Activated T-helper 2 cell treated with anti-CD3 and anti-CD28 coated beads, Interferon-gamma antibody, Interleukin-2, Interleukin-4, amounts not matched to agents 10 μg/mL and 5 μg/mL and 100 μg/mL, durations not matched to agents 14 hours and 24 hours and 36 hours (primary cell): ENCODE data around the gene MC1R. TPM values are rescaled to one million over a fixed set of nuclear protein-coding genes. Genes with fewer than 3 reads are reported as not detected.

ENCODE experiments used
- DNase-seq: peaks from one replicate; pipeline ENCODE4 v3.0.0; 2021; ENCODE audit warnings: low spot score
- H3K27ac Mint-ChIP-seq: one replicate; pipeline ENCODE4 v1.8.0; 2021; ENCODE audit warnings: mixed read lengths
- H3K27me3 Mint-ChIP-seq: one replicate; pipeline ENCODE4 v1.8.0; 2021; ENCODE audit warnings: low read depth, mixed read lengths
- H3K36me3 Mint-ChIP-seq: one replicate; pipeline ENCODE4 v1.8.0; 2021; ENCODE audit warnings: low read depth, mixed read lengths
- H3K4me1 Mint-ChIP-seq: one replicate; pipeline ENCODE4 v1.8.0; 2021; ENCODE audit warnings: low read depth, mixed read lengths
- H3K4me3 Mint-ChIP-seq: one replicate; pipeline ENCODE4 v1.8.0; 2021; ENCODE audit warnings: low read depth, mild to moderate bottlenecking, moderate library complexity, mixed read lengths
- H3K9me3 Mint-ChIP-seq: one replicate; pipeline ENCODE4 v1.8.0; 2021; ENCODE audit warnings: mixed read lengths
- intact Hi-C: fragments of 100-400 bp; cut with micrococcal nuclease; formaldehyde crosslinking; loops from one replicate; pipeline ENCODE4 v1.15.1; 2023
- total RNA-seq: library from RNA; stranded (reverse); gene quantifications from 2 replicates; pipeline ENCODE4 v1.2.3, GENCODE V29; 2022

The MC1R gene
- total RNA-seq, 1 donor from 2014 or later: 5.8 TPM

- peaks cover 15% of the 10 kb centered on the region for H3K4me1 Mint-ChIP-seq
- H3K4me3 Mint-ChIP-seq: no peak overlapping the region
- peaks cover 10% of the 10 kb centered on the region for H3K9me3 Mint-ChIP-seq
- intact Hi-C loops: loop anchor here (5.0 kb wide), 1 partner anchor 268 kb away; the partner anchor contains the start of gene SPATA2L
- H3K27ac Mint-ChIP-seq: no peak overlapping the region
- no peak for DNase-seq
- no peaks in the 10 kb centered on the region for H3K27me3 Mint-ChIP-seq
- peaks cover 30% of the 10 kb centered on the region for H3K36me3 Mint-ChIP-seq
Observed at GRCh38 chr16:89969741-89970410, 51.2 kb downstream of the MC1R start.

Other genes with a start within 250 kb of the MC1R start
- 95.5 and 103 TPM in 2 replicates for gene CDK10, start 232.2 kb upstream of the MC1R start, total RNA-seq
- gene SPATA2L, start 217.2 kb upstream of the MC1R start, total RNA-seq: 10.9 and 12.9 TPM in 2 replicates
- 4.6 and 4.8 TPM in 2 replicates for gene VPS9D1, start 198.0 kb upstream of the MC1R start, total RNA-seq
- 34.4 and 35.5 TPM in 2 replicates for gene ZNF276, start 197.3 kb upstream of the MC1R start, total RNA-seq
- 198 and 211 TPM in 2 replicates for gene FANCA, start 102.2 kb upstream of the MC1R start, total RNA-seq
- 1.9 and 2.7 TPM in 2 replicates for gene SPIRE2, start 90.4 kb upstream of the MC1R start, total RNA-seq
- gene TCF25, start 45.3 kb upstream of the MC1R start, total RNA-seq: 211 and 213 TPM in 2 replicates
- 2.9 and 3.7 TPM in 2 replicates for gene TUBB3, start 4.5 kb downstream of the MC1R start, total RNA-seq
- 31.5 and 42.3 TPM in 2 replicates for gene DEF8, start 29.9 kb downstream of the MC1R start, total RNA-seq
- 0.43 and 0.69 TPM in 2 replicates for gene DBNDD1, start 100.6 kb downstream of the MC1R start, total RNA-seq
- not detected in 2 replicates for gene PRDM7, start 158.5 kb downstream of the MC1R start, total RNA-seq